K562 (cell line): ENCODE results near the gene MAP7D1. TPM values are rescaled to one million over a fixed set of nuclear protein-coding genes. Genes with fewer than 3 reads are reported as not detected.

Experiments used
- EWSR1 ChIP-seq: fragments of 450-650 bp; IDR thresholded peaks from 2 replicates; pipeline ENCODE4 v1.6.1; 2018; ENCODE audit warnings: borderline replicate concordance, mild to moderate bottlenecking, low read depth, moderate library complexity; ENCODE audit not compliant: partially characterized antibody
- MLLT1 ChIP-seq, 2 experiments: fragments of 450-650 bp; IDR thresholded peaks; 2 replicates each; pipeline ENCODE4 v1.6.1; 2016
- NCOR1 ChIP-seq: fragments of 450-650 bp; IDR thresholded peaks from 2 replicates; pipeline ENCODE4 v1.6.1; 2016; ENCODE audit warnings: mild to moderate bottlenecking, moderate library complexity
- PHB2 ChIP-seq: fragments of 450-650 bp; IDR thresholded peaks from 2 replicates; pipeline ENCODE4 v1.6.1; 2017; ENCODE audit warnings: low read depth
- PML ChIP-seq: IDR thresholded peaks from 2 replicates; pipeline ENCODE4 v1.6.1; 2012; ENCODE audit warnings: low read length, inconsistent platforms
- PTRF ChIP-seq: fragments of 450-650 bp; IDR thresholded peaks from 2 replicates; pipeline ENCODE4 v1.6.1; 2016; ENCODE audit warnings: mild to moderate bottlenecking, missing genetic modification characterization, missing compliant biosample characterization
- PYGO2 ChIP-seq: fragments of 450-650 bp; IDR thresholded peaks from 2 replicates; pipeline ENCODE4 v1.6.1; 2016; ENCODE audit warnings: mild to moderate bottlenecking, missing genetic modification characterization, moderate library complexity, missing compliant biosample characterization
- SIRT6 ChIP-seq: IDR thresholded peaks from one replicate; pipeline ENCODE4 v1.6.1; 2012; ENCODE audit warnings: low read depth, mild to moderate bottlenecking, control low read depth, inconsistent platforms, low read length, moderate library complexity
- TCF15 ChIP-seq: fragments of 250-450 bp; sonication (Bioruptor Pico); IDR thresholded peaks from 2 replicates; pipeline ENCODE4 v1.8.0; 2022; ENCODE audit warnings: moderate library complexity, mild to moderate bottlenecking, inconsistent platforms
- TCF7L2 ChIP-seq: fragments of 150-350 bp; IDR thresholded peaks from 2 replicates; pipeline ENCODE4 v1.6.1; 2016; ENCODE audit warnings: low read depth, mild to moderate bottlenecking, low read length, moderate library complexity
- ZFP30 ChIP-seq: fragments of 250-450 bp; sonication (Bioruptor Pico); IDR thresholded peaks from 2 replicates; pipeline ENCODE4 v1.8.0; 2022; ENCODE audit warnings: moderate library complexity, mild to moderate bottlenecking, inconsistent platforms, borderline replicate concordance
- polyA plus RNA-seq, 8 experiments: library from polyadenylated mRNA; depleted of rRNA in 4 of 8; stranded (reverse) in 5 of 8; unstranded in 3 of 8; fragments of >200 nt; fragmentation: Nextera tagmentation in 2 of 8; fragmentation: Illumina TruSeq in 1 of 8; extraction: Ambion mirVana in 2 of 8; extraction: Trizol in 1 of 8; gene quantifications; 2 replicates each; pipeline versions ENCODE4 v1.2.1 to v1.2.3, GENCODE V29; 2011 to 2014; ENCODE audit warnings: inconsistent platforms in 1 of 8, missing spikeins in 1 of 8
- total RNA-seq, 7 experiments: library from RNA; depleted of rRNA in 6 of 7; stranded (reverse); fragments of >200 nt in 6 of 7; fragmentation: Illumina TruSeq in 2 of 7; extraction: Trizol in 2 of 7; gene quantifications; 2 replicates each; pipeline versions ENCODE4 v1.2.1 to v1.2.3, GENCODE V29; 2011 to 2021; ENCODE audit warnings: low replicate concordance in 1 of 7
- TF ChIP-seq, protein P1 (sequence below): sonication (generic); formaldehyde crosslinking; IDR thresholded peaks from 2 replicates; pipeline ENCODE4 v1.8.0; 2023; ENCODE audit warnings: mild to moderate bottlenecking, missing genetic modification reagents
- TF ChIP-seq, protein P2 (sequence below): IDR thresholded peaks from 2 replicates; pipeline ENCODE4 v1.6.1; 2011; ENCODE audit warnings: borderline replicate concordance, low read depth, mild to moderate bottlenecking, moderate library complexity, low read length; ENCODE audit not compliant: insufficient read depth, poor library complexity, severe bottlenecking
- TF ChIP-seq, protein P3 (sequence below), 2 experiments: fragments of 150-350 bp in 1 of 2; IDR thresholded peaks; 2 replicates each; pipeline ENCODE4 v1.6.1; 2012 to 2016; ENCODE audit warnings: low read depth in 2 of 2, low read length in 2 of 2, mild to moderate bottlenecking in 1 of 2, moderate library complexity in 1 of 2

The MAP7D1 gene
- total and polyA plus RNA-seq, 9 of the 15 experiments (the other 6 are each of a cell fraction or from before 2014, with no cell fraction given) = 3.6 to 108 (median 34.5) TPM

GRCh38 chr1:36224537-36225282 is 68.8 kb downstream of the MAP7D1 start (continued):
- TF ChIP-seq, protein P1, sequence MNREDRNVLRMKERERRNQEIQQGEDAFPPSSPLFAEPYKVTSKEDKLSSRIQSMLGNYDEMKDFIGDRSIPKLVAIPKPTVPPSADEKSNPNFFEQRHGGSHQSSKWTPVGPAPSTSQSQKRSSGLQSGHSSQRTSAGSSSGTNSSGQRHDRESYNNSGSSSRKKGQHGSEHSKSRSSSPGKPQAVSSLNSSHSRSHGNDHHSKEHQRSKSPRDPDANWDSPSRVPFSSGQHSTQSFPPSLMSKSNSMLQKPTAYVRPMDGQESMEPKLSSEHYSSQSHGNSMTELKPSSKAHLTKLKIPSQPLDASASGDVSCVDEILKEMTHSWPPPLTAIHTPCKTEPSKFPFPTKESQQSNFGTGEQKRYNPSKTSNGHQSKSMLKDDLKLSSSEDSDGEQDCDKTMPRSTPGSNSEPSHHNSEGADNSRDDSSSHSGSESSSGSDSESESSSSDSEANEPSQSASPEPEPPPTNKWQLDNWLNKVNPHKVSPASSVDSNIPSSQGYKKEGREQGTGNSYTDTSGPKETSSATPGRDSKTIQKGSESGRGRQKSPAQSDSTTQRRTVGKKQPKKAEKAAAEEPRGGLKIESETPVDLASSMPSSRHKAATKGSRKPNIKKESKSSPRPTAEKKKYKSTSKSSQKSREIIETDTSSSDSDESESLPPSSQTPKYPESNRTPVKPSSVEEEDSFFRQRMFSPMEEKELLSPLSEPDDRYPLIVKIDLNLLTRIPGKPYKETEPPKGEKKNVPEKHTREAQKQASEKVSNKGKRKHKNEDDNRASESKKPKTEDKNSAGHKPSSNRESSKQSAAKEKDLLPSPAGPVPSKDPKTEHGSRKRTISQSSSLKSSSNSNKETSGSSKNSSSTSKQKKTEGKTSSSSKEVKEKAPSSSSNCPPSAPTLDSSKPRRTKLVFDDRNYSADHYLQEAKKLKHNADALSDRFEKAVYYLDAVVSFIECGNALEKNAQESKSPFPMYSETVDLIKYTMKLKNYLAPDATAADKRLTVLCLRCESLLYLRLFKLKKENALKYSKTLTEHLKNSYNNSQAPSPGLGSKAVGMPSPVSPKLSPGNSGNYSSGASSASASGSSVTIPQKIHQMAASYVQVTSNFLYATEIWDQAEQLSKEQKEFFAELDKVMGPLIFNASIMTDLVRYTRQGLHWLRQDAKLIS (CRISPR knock-in tag) = no peak; the same call in 1 of the 2 replicates
- TF ChIP-seq SIRT6 (no peak), NCOR1 (peak; percentile 45; the same call in 1 of the 2 replicates), ZFP30 (CRISPR knock-in tag) (no peak), PML (peak; percentile 42), PYGO2 (tag) (no peak), EWSR1 (no peak), PHB2 (no peak), MLLT1 (IDR thresholded peaks at IDR 0.05) (peak; percentile 59 to 72; a peak in 2 of 4 replicates), PTRF (tag) (no peak), TCF15 (CRISPR knock-in tag) (no peak), TCF7L2 (no peak; the same call in 1 of the 2 replicates)
- TF ChIP-seq, protein P2, sequence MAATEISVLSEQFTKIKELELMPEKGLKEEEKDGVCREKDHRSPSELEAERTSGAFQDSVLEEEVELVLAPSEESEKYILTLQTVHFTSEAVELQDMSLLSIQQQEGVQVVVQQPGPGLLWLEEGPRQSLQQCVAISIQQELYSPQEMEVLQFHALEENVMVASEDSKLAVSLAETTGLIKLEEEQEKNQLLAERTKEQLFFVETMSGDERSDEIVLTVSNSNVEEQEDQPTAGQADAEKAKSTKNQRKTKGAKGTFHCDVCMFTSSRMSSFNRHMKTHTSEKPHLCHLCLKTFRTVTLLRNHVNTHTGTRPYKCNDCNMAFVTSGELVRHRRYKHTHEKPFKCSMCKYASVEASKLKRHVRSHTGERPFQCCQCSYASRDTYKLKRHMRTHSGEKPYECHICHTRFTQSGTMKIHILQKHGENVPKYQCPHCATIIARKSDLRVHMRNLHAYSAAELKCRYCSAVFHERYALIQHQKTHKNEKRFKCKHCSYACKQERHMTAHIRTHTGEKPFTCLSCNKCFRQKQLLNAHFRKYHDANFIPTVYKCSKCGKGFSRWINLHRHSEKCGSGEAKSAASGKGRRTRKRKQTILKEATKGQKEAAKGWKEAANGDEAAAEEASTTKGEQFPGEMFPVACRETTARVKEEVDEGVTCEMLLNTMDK = no peak
- TF ChIP-seq, protein P3, sequence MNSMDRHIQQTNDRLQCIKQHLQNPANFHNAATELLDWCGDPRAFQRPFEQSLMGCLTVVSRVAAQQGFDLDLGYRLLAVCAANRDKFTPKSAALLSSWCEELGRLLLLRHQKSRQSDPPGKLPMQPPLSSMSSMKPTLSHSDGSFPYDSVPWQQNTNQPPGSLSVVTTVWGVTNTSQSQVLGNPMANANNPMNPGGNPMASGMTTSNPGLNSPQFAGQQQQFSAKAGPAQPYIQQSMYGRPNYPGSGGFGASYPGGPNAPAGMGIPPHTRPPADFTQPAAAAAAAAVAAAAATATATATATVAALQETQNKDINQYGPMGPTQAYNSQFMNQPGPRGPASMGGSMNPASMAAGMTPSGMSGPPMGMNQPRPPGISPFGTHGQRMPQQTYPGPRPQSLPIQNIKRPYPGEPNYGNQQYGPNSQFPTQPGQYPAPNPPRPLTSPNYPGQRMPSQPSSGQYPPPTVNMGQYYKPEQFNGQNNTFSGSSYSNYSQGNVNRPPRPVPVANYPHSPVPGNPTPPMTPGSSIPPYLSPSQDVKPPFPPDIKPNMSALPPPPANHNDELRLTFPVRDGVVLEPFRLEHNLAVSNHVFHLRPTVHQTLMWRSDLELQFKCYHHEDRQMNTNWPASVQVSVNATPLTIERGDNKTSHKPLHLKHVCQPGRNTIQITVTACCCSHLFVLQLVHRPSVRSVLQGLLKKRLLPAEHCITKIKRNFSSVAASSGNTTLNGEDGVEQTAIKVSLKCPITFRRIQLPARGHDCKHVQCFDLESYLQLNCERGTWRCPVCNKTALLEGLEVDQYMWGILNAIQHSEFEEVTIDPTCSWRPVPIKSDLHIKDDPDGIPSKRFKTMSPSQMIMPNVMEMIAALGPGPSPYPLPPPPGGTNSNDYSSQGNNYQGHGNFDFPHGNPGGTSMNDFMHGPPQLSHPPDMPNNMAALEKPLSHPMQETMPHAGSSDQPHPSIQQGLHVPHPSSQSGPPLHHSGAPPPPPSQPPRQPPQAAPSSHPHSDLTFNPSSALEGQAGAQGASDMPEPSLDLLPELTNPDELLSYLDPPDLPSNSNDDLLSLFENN (IDR thresholded peaks at IDR 0.05; ENCODE audit: low read depth in 2 of 2, low read length in 2 of 2) = no peak
